ENCODE data around the gene PTPN4. TPM values are rescaled to one million over a fixed set of nuclear protein-coding genes. Genes with fewer than 3 reads are reported as not detected.

The PTPN4 gene
- total and polyA plus RNA-seq, 2 donors (not counting 3 experiments of a cell fraction or from before 2014, with no cell fraction given), result 6.8 to 29.6 TPM

DNA sequence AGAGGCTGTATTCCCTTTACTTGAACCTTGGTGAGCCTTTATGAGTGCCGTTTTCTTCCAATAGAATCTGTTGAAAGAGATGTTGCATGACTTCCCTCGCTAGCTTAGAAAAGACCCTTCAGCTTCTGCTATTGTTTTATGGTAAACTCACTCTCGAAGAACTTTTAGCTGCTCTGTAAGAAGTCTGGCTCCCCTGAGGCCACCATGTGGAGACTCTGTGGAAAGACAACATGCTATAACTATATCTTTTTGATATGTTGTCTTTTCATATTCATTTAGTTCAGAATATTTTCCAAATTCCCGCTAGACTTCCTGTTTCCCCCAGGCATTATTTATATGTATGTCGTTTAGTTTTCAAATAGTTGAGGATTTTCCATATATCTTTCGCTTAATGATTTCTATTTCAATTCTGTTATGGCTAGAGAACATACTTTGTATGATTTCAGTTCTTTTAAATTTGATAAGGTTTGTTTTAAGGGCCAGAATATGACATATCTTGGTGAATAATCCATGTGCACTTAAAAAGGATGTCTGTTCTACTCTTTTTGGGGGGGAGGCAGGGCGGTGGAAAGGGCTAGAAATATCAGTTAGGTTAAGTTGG, 64.1 kb downstream of the PTPN4 start:
- peak; percentile 65 for DNase-seq (ENCODE audit: low read depth, low spot score)
- no TSS peak for BruUV-seq (replicated peaks)
- ChIA-PET POLR2A (no interaction called here), CTCF (interaction anchor here (0.5 to 8.6 kb wide), 31 partner anchors 12 to 489 kb away, joined by 3 to 186 read pairs (median 4); partner anchors contain the start of gene PTPN4)
- FAIRE-seq, result no peak
- no peaks in the 10 kb centered on the region for H4K20me1 ChIP-seq (replicated peaks; ENCODE audit: control insufficient read depth, extremely low read depth, insufficient read depth, low read length)
- no peak overlapping the region for H3K4me3 ChIP-seq (replicated peaks in 1 of 3; ENCODE audit: insufficient read depth in 1 of 3, low read depth in 1 of 3, low read length in 3 of 3)
- intact Hi-C loops (cut with micrococcal nuclease) (loop anchor here (1.0 to 10.0 kb wide), 6 partner anchors 71 to 491 kb away; no protein-coding TSS in a partner anchor), dilution Hi-C loops (cut with MboI; ENCODE audit: extremely low pct_ligation_motif_present, low sequenced_read_pairs) (no loop called here)
- no peaks in the 10 kb centered on the region for H3K27me3 ChIP-seq (ENCODE audit: control insufficient read depth in 2 of 2, insufficient read depth in 2 of 2, low read length in 2 of 2)
- H3K4me1 ChIP-seq (ENCODE audit: control insufficient read depth, extremely low read depth, insufficient read depth, low read length), result peaks cover 34% of the 10 kb centered on the region
- peak overlapping the region; percentile 27 for H2AFZ ChIP-seq (ENCODE audit: low read depth, low read length)
- H3K9ac ChIP-seq (replicated peaks; ENCODE audit: extremely low read depth, insufficient read depth, low read length), result no peak overlapping the region
- H3K27ac ChIP-seq (ENCODE audit: insufficient read depth, low read depth, low read length), result no peak overlapping the region
- H3K36me3 ChIP-seq (ENCODE audit: control insufficient read depth in 2 of 2, extremely low read depth in 1 of 2, insufficient read depth in 2 of 2, low read length in 2 of 2), result no peaks in the 10 kb centered on the region
- no peaks in the 10 kb centered on the region for H3K9me1 ChIP-seq (replicated peaks; ENCODE audit: control insufficient read depth, extremely low read depth, insufficient read depth, low read length)
- TF ChIP-seq FOS (IDR thresholded peaks at IDR 0.05; ENCODE audit: borderline replicate concordance, insufficient read depth, low read length), result no peak
- TF ChIP-seq, protein P1, sequence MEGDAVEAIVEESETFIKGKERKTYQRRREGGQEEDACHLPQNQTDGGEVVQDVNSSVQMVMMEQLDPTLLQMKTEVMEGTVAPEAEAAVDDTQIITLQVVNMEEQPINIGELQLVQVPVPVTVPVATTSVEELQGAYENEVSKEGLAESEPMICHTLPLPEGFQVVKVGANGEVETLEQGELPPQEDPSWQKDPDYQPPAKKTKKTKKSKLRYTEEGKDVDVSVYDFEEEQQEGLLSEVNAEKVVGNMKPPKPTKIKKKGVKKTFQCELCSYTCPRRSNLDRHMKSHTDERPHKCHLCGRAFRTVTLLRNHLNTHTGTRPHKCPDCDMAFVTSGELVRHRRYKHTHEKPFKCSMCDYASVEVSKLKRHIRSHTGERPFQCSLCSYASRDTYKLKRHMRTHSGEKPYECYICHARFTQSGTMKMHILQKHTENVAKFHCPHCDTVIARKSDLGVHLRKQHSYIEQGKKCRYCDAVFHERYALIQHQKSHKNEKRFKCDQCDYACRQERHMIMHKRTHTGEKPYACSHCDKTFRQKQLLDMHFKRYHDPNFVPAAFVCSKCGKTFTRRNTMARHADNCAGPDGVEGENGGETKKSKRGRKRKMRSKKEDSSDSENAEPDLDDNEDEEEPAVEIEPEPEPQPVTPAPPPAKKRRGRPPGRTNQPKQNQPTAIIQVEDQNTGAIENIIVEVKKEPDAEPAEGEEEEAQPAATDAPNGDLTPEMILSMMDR (IDR thresholded peaks at IDR 0.05; ENCODE audit: extremely low read depth in 1 of 2, insufficient read depth in 1 of 2, low read depth in 1 of 2, low read length in 2 of 2), result peak; percentile 51 to 59
- H3K4me2 ChIP-seq (ENCODE audit: insufficient read depth, low read length), result no peak overlapping the region
- peaks cover 5% of the 10 kb centered on the region for H3K79me2 ChIP-seq (ENCODE audit: control insufficient read depth, insufficient read depth, low read length)
- H3K9me3 ChIP-seq (replicated peaks; ENCODE audit: control insufficient read depth, insufficient read depth, low read length), result no peaks in the 10 kb centered on the region

DNA sequence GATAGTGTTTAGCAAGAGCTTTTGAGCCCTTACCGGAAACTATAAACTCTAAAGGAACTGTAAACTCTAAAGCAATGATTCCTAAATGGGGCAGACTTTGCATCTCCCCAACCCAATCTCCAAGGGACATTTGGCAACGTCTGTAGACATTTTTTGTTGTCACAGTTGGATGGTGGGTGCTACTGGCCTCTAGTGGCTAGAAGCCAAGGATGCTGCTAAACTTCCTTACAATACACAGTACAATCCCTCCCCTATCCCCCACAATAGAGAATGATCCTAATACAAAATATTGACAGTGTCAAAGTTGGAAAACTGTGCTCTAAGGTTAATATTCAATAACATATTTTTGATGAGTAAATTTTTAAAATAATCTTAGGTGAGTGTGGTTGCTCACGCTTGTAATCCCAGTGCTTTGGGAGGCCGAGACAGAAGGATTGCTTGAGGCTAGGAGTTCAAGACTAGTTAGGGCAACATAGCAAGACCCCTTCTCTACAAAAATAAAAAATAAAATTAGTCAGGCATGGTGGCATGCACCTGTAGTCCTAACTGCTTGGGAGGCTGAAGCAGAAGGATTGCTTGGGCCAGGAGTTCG, 66.7 kb downstream of the PTPN4 start:
- DNase-seq (ENCODE audit: low read depth, low spot score) (peak; percentile 49), FAIRE-seq (peak; percentile 54)
- intact Hi-C loops (cut with micrococcal nuclease), result loop anchor here (1.0 to 10.0 kb wide), 3 partner anchors 278 to 488 kb away; no protein-coding TSS in a partner anchor
- H3K9me1 ChIP-seq (replicated peaks; ENCODE audit: control insufficient read depth, extremely low read depth, insufficient read depth, low read length), result no peaks in the 10 kb centered on the region
- no peak for TF ChIP-seq MYC (IDR thresholded peaks at IDR 0.05; ENCODE audit: low read depth, low read length)
- TF ChIP-seq POLR2A (IDR thresholded peaks at IDR 0.05; ENCODE audit: low read depth, low read length), result no peak
- TF ChIP-seq, protein P1 (IDR thresholded peaks at IDR 0.05; ENCODE audit: extremely low read depth in 1 of 2, insufficient read depth in 1 of 2, low read depth in 1 of 2, low read length in 2 of 2), result peak; percentile 68 to 71
- no peaks in the 10 kb centered on the region for H3K36me3 ChIP-seq (ENCODE audit: control insufficient read depth in 2 of 2, extremely low read depth in 1 of 2, insufficient read depth in 2 of 2, low read length in 2 of 2)
- no peak overlapping the region for H3K9ac ChIP-seq (replicated peaks; ENCODE audit: extremely low read depth, insufficient read depth, low read length)
- H3K4me3 ChIP-seq (replicated peaks in 1 of 3; ENCODE audit: insufficient read depth in 1 of 3, low read depth in 1 of 3, low read length in 3 of 3), result no peak overlapping the region
- peaks cover 9% of the 10 kb centered on the region for H3K4me1 ChIP-seq (ENCODE audit: control insufficient read depth, extremely low read depth, insufficient read depth, low read length)
- no peaks in the 10 kb centered on the region for H4K20me1 ChIP-seq (replicated peaks; ENCODE audit: control insufficient read depth, extremely low read depth, insufficient read depth, low read length)
- no TSS peak for BruUV-seq (replicated peaks)
- H3K9me3 ChIP-seq (replicated peaks; ENCODE audit: control insufficient read depth, insufficient read depth, low read length), result no peaks in the 10 kb centered on the region
- ChIA-PET POLR2A (no interaction called here), CTCF (interaction anchor here (1.0 to 8.6 kb wide), 8 partner anchors 8 to 348 kb away, joined by 3 to 186 read pairs (median 8); no protein-coding TSS in a partner anchor)
- H3K27me3 ChIP-seq (ENCODE audit: control insufficient read depth in 2 of 2, insufficient read depth in 2 of 2, low read length in 2 of 2), result no peaks in the 10 kb centered on the region
- H3K79me2 ChIP-seq (ENCODE audit: control insufficient read depth, insufficient read depth, low read length), result peaks cover 4% of the 10 kb centered on the region
- no peak overlapping the region for H3K4me2 ChIP-seq (ENCODE audit: insufficient read depth, low read length)
- no peak overlapping the region for H2AFZ ChIP-seq (ENCODE audit: low read depth, low read length)
- dilution Hi-C loops (cut with MboI; ENCODE audit: extremely low pct_ligation_motif_present, low sequenced_read_pairs), result no loop called here
- no peak overlapping the region for H3K27ac ChIP-seq (ENCODE audit: insufficient read depth, low read depth, low read length)
